NCI-H82 treated with DMSO at 0.1 percent for 48 hours (cell line): ENCODE measurements around the gene AKT1.

ENCODE experiments used
- DNase-seq: peaks from one replicate; lab custom pipeline; 2025; ENCODE audit not compliant: unreplicated experiment; lab: John Stamatoyannopoulos, UW

AKT1 gene

DNA sequence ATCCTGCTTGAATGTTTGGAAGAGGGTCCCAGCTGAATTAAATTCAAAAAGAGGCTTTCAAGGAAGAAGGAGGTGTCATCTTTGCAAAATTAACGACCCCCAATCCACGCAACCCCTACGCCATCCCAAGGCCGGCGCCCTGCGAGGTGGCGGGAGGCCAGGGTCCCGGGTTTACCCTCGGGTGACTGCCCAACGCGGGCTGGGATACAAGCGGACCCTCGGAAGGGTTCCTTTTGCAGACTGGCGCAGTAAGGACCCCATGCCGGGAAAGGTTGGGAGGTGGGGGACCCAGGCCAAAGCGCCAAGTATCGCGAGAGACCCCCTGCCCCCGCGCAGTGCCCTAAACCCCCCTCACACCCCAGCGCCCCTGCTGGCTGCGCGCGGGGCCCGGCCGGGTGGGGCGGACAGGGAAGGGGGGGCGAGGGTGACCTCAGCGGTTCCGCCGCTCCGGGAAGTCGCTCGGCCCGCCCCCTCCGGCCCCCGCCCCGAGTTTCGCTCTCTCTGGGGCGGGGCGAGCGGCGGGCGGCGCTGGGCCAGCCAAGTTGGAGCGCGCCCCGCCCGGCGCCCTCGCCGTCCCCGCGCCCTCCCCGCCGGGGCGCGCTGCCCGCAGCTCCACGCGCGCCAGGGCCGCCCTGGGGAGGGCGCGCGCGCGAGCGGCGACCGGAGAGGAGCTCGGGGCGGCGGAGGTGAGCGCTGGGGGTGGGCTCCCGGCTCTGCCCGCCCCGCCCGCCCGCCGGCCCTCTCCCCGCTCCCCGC lies 4.6 kb upstream of the AKT1 start:
- no peak for DNase-seq

DNA sequence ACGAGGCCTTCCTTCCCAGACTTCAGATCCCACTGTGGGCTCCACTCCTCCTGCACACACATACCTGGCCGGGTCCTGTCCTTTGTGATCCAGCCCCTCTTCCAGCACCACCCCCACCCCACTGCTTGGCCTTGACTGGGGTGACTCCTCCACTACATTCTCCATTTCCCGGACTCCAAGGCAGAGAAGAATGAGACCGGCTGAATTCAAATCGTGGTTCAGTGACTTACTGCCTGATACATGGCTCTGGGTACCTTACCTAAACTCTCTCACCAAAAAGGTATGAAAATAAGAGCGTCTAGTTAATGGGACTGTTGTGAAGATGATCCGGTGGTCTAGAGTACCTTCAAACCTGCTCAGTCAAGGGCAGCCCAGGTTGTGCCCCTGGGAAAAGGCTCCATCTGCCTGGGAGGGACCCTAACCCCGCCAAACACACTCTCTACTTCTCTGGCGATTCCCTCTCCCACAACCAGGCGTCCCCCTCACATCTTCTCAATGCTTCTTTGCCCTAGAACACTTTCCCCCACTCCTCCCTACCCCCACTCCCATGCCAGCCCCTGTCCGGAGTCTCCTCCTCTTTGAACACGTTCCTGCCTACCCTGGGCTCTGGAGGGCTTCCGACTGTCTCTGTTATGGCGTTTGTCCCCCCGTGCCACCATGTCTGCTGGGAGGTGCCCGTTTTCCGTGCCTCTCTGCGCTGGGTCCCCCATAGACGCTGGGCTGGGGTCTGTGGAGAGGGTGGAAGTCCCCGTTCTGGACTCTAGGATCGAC lies 3.9 kb upstream of the AKT1 start:
- DNase-seq = no peak

- no peak for DNase-seq
Measured at GRCh38 chr14:104798300-104799243, 3.0 kb upstream of the AKT1 start.

GRCh38 chr14:104797115-104798044 lies 1.8 kb upstream of the AKT1 start:
- no peak for DNase-seq

DNA sequence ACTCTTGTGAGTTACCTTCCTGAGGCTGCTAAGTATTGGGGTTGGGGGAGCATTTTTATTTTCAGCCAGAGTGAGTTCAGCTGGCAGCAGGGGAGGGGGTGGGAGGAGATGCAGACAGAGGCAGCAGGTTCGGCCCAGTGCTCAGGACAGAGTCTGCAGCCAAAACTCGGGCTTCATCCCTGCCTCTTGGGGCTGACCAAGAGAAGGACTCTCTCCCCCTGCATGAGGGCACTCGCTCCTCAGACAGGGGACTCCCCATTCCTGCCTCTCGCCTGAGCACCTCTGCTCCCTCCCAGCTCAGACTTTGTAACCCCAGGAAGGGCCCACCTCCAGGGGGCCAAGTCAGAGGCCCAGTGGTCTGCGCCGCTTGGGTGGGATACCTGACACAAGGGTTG lies 1.1 kb upstream of the AKT1 start:
- DNase-seq = no peak

- DNase-seq = no peak
Measured at GRCh38 chr14:104795781-104796686, 486 bp upstream of the AKT1 start.

- DNase-seq = no peak
Measured at GRCh38 chr14:104794631-104794992, 936 bp downstream of the AKT1 start.

GRCh38 chr14:104794099-104794498 lies 1.4 kb downstream of the AKT1 start:
- no peak for DNase-seq

DNA sequence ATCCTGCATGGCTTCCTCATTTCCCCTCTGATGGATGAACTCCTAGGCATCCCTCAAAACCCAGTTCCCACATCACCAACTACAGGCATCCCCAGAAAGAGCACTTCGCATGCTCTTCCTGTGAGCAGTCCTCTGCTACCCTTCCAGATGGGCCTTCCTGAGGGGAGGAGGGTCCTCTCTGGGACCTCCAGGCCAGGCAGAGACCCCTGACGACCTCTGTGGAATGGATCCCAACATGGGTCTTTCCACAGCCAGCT lies 1.9 kb downstream of the AKT1 start:
- DNase-seq = no peak

DNA sequence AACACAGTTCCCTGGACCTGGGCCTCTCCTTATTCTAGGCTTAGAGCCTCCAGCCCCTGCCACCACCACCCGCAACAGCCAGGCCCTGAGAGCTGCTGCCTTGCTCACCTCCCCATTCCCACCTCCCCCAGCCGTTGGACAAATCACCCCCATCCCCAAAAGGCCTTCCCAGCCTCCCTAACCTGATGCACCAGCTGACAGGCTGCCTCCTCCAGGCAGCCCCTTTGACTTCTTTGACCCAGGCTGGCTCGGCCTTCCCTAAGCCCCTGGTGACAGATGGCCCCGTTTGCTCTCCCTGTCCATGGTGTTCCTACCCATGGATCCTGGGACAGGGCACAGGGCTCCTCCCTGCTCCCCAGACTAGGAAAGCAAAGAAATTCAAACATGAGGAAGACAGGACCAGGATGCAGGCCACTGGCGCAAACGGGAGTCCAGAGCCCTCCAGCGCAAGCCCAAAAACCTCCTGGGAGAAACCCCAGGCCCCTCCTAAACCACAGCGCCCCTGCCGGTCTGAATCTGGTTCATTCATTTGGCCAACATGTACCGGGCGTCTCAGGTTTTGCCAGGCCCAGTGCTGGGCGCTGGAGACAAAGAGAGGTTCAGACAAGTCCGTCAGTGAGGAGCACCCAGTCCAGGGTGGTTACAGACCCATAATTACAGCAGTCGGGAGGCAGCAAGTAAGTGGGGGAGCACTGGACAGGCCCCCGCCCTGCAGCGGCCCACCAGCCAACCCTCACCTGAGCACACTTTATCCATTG lies 2.4 kb downstream of the AKT1 start:
- DNase-seq = no peak

DNA sequence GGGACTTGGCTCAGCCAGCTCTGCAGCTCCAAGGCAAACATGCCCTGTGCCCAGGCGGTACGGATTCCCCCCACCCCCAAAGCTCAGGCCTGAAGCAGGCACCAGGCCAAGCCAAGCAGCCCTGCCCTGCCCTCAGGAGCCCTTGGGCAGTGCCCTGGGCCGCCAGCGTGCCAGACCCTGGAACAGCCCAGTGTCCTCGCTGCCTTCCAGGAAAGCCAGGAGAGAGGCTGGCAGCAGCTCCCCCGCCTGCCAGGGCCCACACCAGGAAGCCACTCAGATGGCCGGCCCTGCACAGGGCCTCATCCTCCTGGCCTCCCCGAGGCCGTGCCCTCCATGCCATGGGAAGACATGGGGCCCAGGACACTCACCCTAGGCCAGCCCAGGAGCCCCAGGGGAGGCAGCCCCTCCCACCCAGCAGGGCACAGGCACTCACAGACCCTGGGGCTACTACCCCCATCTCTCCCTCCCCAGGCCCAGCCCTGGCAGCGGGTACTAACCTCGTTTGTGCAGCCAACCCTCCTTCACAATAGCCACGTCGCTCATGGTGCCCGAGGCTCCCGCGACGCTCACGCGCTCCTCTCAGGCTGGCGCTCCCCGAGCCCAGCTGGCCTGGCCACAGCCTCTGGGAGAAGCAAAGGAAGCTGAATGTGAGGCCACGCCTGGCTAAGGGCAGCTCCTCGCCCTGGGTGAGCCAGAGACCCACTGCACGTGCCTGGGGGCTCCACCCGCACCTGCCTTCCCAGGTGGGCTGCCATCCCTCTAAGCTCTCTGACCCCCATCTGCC lies 3.3 kb downstream of the AKT1 start:
- DNase-seq = no peak

GRCh38 chr14:104791425-104791824 lies 4.1 kb downstream of the AKT1 start:
- DNase-seq = no peak

DNA sequence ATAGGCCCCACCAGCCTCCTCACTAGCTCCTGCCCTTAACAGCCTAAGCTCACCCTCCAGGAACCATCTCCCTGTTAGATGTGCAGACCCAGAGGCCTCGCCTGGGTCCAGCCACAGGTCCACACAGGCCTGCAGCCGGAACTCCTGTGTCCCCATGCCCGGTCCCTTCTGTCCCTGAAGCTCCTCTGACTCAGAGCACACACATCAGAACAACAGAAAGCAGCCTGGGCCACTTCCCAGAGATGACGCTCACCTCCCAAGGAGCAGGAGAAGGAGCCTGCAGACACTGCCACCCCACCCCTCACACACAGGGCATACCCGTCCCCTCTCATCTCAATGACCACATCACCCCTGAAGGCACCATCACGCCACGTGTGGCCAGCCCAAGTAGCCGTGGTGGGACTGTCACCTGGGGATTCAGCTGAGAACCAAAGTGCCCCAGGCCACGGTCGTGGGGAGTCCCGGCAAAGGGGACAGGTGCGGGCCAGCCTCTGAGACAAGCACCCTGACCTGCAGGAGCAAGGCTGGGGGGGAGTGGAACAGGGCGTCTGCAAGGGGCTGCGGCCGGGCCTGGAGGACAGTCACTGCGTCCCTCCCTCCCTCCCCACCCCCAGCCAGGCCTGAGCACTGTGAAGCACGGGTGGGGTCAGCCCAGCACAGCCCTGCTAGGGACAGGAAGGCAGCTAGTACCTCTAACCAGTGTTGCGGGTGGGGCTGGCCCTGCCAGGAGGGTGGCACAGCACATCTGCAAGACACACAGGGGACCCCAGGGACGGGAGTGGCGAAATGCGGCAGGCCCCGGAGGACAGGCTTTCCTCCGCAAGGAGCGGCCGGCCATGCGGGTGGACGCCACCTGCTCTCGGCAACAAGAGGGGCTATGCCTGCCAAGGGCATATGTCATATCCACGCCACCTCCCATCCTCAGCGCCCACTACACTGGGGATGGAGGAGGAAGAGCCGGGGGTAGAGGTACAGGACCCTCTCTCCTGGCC lies 5.5 kb downstream of the AKT1 start:
- no peak for DNase-seq

GRCh38 chr14:104788873-104789663 lies 6.5 kb downstream of the AKT1 start:
- DNase-seq = no peak

DNA sequence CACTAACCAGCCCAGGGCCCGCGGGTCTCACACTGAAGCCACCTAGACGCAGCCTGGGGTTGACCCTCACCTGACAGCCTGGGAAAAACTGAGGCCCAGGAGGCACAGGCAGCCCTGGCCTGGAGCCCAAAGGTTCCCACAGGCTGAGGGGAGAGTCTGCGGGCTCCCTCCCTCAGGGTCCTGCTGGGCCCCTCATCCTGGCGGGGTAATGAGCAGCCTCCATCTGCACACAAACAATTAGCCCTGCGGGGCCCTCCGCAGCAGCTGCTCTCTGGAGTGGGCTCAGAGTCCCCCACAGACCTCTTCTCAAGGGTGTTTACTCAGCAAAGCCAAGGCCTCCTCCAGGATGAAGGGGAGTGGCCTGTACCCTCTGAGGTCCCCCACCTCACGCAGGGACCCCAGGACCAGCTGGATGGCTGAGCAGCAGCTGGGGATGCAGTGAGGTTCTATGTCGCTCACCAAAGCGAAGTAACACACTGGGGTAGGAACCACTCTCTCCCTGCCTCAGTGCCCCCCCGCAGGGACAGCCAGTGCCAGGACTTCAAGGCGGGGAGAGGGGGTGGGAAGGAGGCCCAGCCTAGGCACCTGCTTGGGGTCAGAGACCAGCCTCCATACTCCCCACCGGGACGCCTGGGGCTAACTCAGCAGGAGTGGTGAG lies 7.3 kb downstream of the AKT1 start:
- DNase-seq = no peak

- no peak for DNase-seq
Measured at GRCh38 chr14:104787736-104788135, 7.8 kb downstream of the AKT1 start.
